GM12892 (cell line): Measurements from ENCODE around the gene SYNJ2.

Experiments
- POLR2A ChIP-seq: IDR thresholded peaks from 2 replicates; pipeline ENCODE4 v1.6.1; 2011; ENCODE audit warnings: low read depth, low read length, control low read depth
- POLR2AphosphoS5 ChIP-seq: IDR thresholded peaks from 2 replicates; pipeline ENCODE4 v1.6.1; 2011; ENCODE audit warnings: low read depth, low read length, control low read depth
- TAF1 ChIP-seq: IDR thresholded peaks from 2 replicates; pipeline ENCODE4 v1.6.1; 2011; ENCODE audit warnings: low read depth, mild to moderate bottlenecking, control low read depth, low read length, borderline replicate concordance

DNA sequence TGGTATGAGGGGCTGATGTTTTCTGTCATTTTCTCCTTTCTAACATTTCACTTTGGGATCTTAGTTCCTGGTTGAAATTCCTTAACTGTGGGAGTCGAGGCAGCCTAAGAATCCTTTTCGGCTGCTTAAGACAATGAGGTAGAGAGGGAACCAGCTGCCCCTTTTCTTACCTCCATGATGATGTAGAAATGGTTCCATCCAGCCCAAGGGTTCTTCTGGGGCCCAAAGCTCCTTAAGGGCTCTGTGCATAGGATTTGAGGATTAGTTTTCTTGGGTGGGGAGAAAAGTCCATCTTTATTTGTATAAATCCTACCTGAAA, 33.5 kb downstream of the SYNJ2 start:
- no peak for TF ChIP-seq POLR2AphosphoS5
- no peak for TF ChIP-seq POLR2A
- no peak for TF ChIP-seq TAF1
